K562 treated with DMSO at 1 percent for 12 hours (cell line): ENCODE measurements around the gene RHOC. TPM values are rescaled to one million over a fixed set of nuclear protein-coding genes. Genes with fewer than 3 reads are reported as not detected.

Source experiments
- total RNA-seq: library from RNA; unstranded; fragments of 300-600 nt; gene quantifications from 2 replicates; pipeline ENCODE4 v1.2.3, GENCODE V29; 2022; ENCODE audit not compliant: insufficient read depth

Gene RHOC
- total RNA-seq: 252 and 283 TPM in 2 replicates

GRCh38 chr1:112706505-112707220 is at the start of gene RHOC:
Gene RHOC, minus strand, starts transcription at chr1:112707127. Its CDS starts 3,328 bp downstream, at chr1:112703799.

GRCh38 chr1:112715264-112716053 is 8.5 kb upstream of the RHOC start, which contains the start of gene PPM1J:
Gene PPM1J, minus strand, starts transcription at chr1:112715332. Its CDS starts 31 bp downstream, at chr1:112715301.

GRCh38 chr1:112674440-112674985 is 32.4 kb downstream of the RHOC start, which contains the start of gene MOV10:
Gene MOV10, plus strand, starts transcription at chr1:112674659. Its CDS starts 254 bp downstream, at chr1:112674913.

Other genes starting within 250 kb of the RHOC start
- 0.51 TPM in 1 of 2 replicates, not detected in the other for gene WNT2B, start 198.2 kb downstream of the RHOC start, total RNA-seq
- gene ST7L, start 88.0 kb downstream of the RHOC start, total RNA-seq: 11.8 and 17.1 TPM in 2 replicates
- gene CAPZA1, start 87.3 kb downstream of the RHOC start, total RNA-seq: 66.4 and 149 TPM in 2 replicates
- gene MOV10, start 32.5 kb downstream of the RHOC start, total RNA-seq: 88.3 and 133 TPM in 2 replicates
- 1.2 and 1.9 TPM in 2 replicates for gene PPM1J, start 8.2 kb upstream of the RHOC start, total RNA-seq
- 51.0 and 128 TPM in 2 replicates for gene SLC16A1, start 249.1 kb upstream of the RHOC start, total RNA-seq